ENCODE measurements around the gene ITGAL.

DNA sequence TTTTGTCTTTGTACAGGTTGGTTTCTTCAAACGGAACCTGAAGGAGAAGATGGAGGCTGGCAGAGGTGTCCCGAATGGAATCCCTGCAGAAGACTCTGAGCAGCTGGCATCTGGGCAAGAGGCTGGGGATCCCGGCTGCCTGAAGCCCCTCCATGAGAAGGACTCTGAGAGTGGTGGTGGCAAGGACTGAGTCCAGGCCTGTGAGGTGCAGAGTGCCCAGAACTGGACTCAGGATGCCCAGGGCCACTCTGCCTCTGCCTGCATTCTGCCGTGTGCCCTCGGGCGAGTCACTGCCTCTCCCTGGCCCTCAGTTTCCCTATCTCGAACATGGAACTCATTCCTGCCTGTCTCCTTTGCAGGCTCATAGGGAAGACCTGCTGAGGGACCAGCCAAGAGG, 48.9 kb downstream of the ITGAL start:
- TF ChIP-seq, protein P1, sequence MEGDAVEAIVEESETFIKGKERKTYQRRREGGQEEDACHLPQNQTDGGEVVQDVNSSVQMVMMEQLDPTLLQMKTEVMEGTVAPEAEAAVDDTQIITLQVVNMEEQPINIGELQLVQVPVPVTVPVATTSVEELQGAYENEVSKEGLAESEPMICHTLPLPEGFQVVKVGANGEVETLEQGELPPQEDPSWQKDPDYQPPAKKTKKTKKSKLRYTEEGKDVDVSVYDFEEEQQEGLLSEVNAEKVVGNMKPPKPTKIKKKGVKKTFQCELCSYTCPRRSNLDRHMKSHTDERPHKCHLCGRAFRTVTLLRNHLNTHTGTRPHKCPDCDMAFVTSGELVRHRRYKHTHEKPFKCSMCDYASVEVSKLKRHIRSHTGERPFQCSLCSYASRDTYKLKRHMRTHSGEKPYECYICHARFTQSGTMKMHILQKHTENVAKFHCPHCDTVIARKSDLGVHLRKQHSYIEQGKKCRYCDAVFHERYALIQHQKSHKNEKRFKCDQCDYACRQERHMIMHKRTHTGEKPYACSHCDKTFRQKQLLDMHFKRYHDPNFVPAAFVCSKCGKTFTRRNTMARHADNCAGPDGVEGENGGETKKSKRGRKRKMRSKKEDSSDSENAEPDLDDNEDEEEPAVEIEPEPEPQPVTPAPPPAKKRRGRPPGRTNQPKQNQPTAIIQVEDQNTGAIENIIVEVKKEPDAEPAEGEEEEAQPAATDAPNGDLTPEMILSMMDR (IDR thresholded peaks at IDR 0.05) = no peak
- no peak for TF ChIP-seq POLR2A (IDR thresholded peaks at IDR 0.05)
